AG09309 (cell line): Measurements from ENCODE around the gene COL6A1.
"Not testable (repeated sequence)": the region's sequence is repeated elsewhere in the genome, so short reads cannot be mapped to it uniquely, and the experiment has no call there.

ENCODE experiments used
- DNase-seq: peaks from one replicate; pipeline ENCODE4 v3.0.0-alpha.2; 2010; ENCODE audit warnings: low read depth
- H3K4me3 ChIP-seq: 2 replicates; pipeline ENCODE4 v1.5.1; 2011; ENCODE audit warnings: mild to moderate bottlenecking, low read depth, low read length, moderate library complexity; ENCODE audit not compliant: control insufficient read depth
- CTCF ChIP-seq: IDR thresholded peaks from 2 replicates; pipeline ENCODE4 v1.5.1; 2011; ENCODE audit warnings: mild to moderate bottlenecking, low read depth, low read length, inconsistent platforms; ENCODE audit not compliant: insufficient read depth, control insufficient read depth; ENCODE audit errors: missing control alignments

Gene COL6A1

GRCh38 chr21:45951676-45952075 is 29.9 kb upstream of the COL6A1 start:
- TF ChIP-seq CTCF: no peak
- H3K4me3 ChIP-seq: no peak overlapping the region
- DNase-seq: no peak

- not testable (repeated sequence) for DNase-seq, H3K4me3 ChIP-seq
Measured at GRCh38 chr21:45952527-45952926, 29.0 kb upstream of the COL6A1 start.

GRCh38 chr21:45952974-45953373 is 28.6 kb upstream of the COL6A1 start:
- no peak for DNase-seq
- TF ChIP-seq CTCF: no peak
- H3K4me3 ChIP-seq: no peak overlapping the region

GRCh38 chr21:45954261-45954660 is 27.3 kb upstream of the COL6A1 start:
- peak; percentile 53 for TF ChIP-seq CTCF
- H3K4me3 ChIP-seq: no peak overlapping the region
- peak; percentile 42 for DNase-seq

GRCh38 chr21:45954921-45955320 is 26.6 kb upstream of the COL6A1 start:
- no peak for TF ChIP-seq CTCF
- no peak overlapping the region for H3K4me3 ChIP-seq
- DNase-seq: no peak

GRCh38 chr21:45957551-45957950 is 24.0 kb upstream of the COL6A1 start:
- H3K4me3 ChIP-seq: no peak overlapping the region
- DNase-seq: no peak
- TF ChIP-seq CTCF: no peak

- no peak for TF ChIP-seq CTCF
- peak; percentile 49 for DNase-seq
- no peak overlapping the region for H3K4me3 ChIP-seq
Measured at GRCh38 chr21:45957981-45958600, 23.5 kb upstream of the COL6A1 start.
